ENCODE data around the gene IP6K2. TPM values are rescaled to one million over a fixed set of nuclear protein-coding genes. Genes with fewer than 3 reads are reported as not detected.

The IP6K2 gene
- total and polyA plus RNA-seq, 2 of the 8 experiments (the other 6 are each of a cell fraction or from before 2014, with no cell fraction given), result 95.8 to 144 TPM

DNA sequence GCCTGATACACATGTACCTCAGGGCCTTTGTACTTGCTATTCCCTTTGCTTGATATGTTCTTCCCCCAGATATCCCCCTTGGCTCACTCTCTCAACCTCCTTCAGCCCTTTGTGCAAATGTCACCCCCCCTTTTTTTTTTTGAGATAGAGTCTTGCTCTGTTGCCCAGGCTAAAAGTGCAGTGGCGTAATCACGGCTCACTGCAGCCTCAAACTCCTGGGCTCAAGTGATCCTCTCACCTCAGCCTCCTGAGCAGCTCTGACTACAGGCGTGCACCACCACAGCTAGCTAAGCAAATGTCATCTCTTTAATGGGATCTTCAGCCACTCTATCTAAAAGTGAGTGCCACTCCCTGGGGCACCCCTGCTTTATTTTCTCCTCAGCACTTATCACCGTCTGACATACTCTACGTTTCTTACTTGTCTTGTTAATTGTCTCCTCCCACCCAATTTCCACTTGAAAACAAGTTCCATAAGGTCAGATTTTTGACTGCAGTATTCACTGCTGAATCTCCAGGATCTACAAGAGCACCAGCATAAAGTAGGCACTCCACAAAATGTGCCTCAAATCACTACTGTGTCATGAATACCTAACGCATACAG lies 14.6 kb downstream of the IP6K2 start:
- FAIRE-seq (no peak), DNase-seq (ENCODE audit: low read depth in 1 of 2, low spot score in 2 of 2) (no peak)
- H2BK5ac ChIP-seq (ENCODE audit: low read depth, low read length), result peak overlapping the region; percentile 62; the same call in 1 of the 2 replicates
- 57% methylated on average over 6 of the region's 6 CpGs; no CpG with 5 or more reads in 1 of the 2 experiments for WGBS, 2 experiments (ENCODE audit: extremely low coverage in 1 of 2, insufficient coverage in 1 of 2, insufficient read length in 1 of 2, insufficient replicate concordance in 2 of 2, low coverage in 1 of 2, low lambda C conversion rate in 2 of 2, missing lambda C conversion rate in 1 of 2)
- H3K4me3 ChIP-seq (ENCODE audit: extremely low read depth in 1 of 4, insufficient read depth in 2 of 4, low read depth in 3 of 4, low read length in 4 of 4), result peak overlapping the region in 1 of 4 experiments; percentile 42; a peak in 2 of 8 replicates
- no peak overlapping the region for H2BK12ac ChIP-seq (ENCODE audit: low read depth, low read length)
- H3K56ac ChIP-seq (replicated peaks; ENCODE audit: insufficient read length, low read depth, low read length), result no peak overlapping the region
- H4K91ac ChIP-seq (replicated peaks; ENCODE audit: insufficient read length, low read length), result no peak overlapping the region
- POLR2A ChIA-PET (ENCODE audit: partially characterized antibody), result interaction anchor here (0.9 to 13.3 kb wide), 3 partner anchors 9 to 54 kb away, joined by 3 to 187 read pairs (median 5); partner anchors contain the start of gene IP6K2
- no peaks in the 10 kb centered on the region for H3K27me3 ChIP-seq (replicated peaks in 1 of 4; ENCODE audit: control insufficient read depth in 3 of 4, extremely low read depth in 1 of 4, insufficient read depth in 3 of 4, low read length in 3 of 4)
- no peak overlapping the region for H3K4ac ChIP-seq (replicated peaks; ENCODE audit: insufficient read length, low read depth, low read length)
- no peaks in the 10 kb centered on the region for H3K9me3 ChIP-seq (ENCODE audit: insufficient read depth in 2 of 2, low read depth in 1 of 2, low read length in 1 of 2)
- H3K23me2 ChIP-seq (ENCODE audit: low read depth, low read length), result no peaks in the 10 kb centered on the region
- peaks cover 10 to 21% of the 10 kb centered on the region in 2 experiments for H4K20me1 ChIP-seq (replicated peaks in 1 of 2; ENCODE audit: control insufficient read depth in 1 of 2, insufficient read depth in 2 of 2, low read length in 2 of 2)
- H3K79me1 ChIP-seq (ENCODE audit: low read depth, low read length), result peaks cover 2% of the 10 kb centered on the region
- H3K23ac ChIP-seq (ENCODE audit: insufficient read length), result no peak overlapping the region
- peak overlapping the region; percentile 25; the same call in 1 of the 2 replicates for H3K27ac ChIP-seq (ENCODE audit: low read depth, low read length)
- no peak overlapping the region for H4K8ac ChIP-seq (ENCODE audit: extremely low read depth, insufficient read depth, low read length)
- H3K4me1 ChIP-seq (replicated peaks in 1 of 4; ENCODE audit: control insufficient read depth in 3 of 4, insufficient read depth in 4 of 4, low read length in 3 of 4), result peaks cover 0 to 6% (median 3%) of the 10 kb centered on the region in 4 experiments; a peak in 5 of 7 replicates
- no peak overlapping the region for H2BK120ac ChIP-seq (replicated peaks; ENCODE audit: low read depth, low read length)
- no peak overlapping the region for H2AFZ ChIP-seq (ENCODE audit: low read length)
- H3K14ac ChIP-seq (ENCODE audit: insufficient read length), result no peak overlapping the region
- CTCF ChIA-PET (ENCODE audit: partially characterized antibody), result interaction anchor here (0.6 kb wide), 2 partner anchors 35 to 37 kb away, joined by 3 read pairs; no protein-coding TSS in a partner anchor
- H3K79me2 ChIP-seq (ENCODE audit: control insufficient read depth in 1 of 2, insufficient read depth in 2 of 2, low read length in 2 of 2), result peaks cover 46 to 93% of the 10 kb centered on the region in 2 experiments
- peaks cover 2 to 44% (median 11%) of the 10 kb centered on the region in 4 experiments; a peak in 5 of 8 replicates for H3K36me3 ChIP-seq (ENCODE audit: control insufficient read depth in 2 of 4, insufficient read depth in 4 of 4, low read length in 3 of 4)
- TF ChIP-seq YY1 (IDR thresholded peaks at IDR 0.05; ENCODE audit: low read depth, low read length) (no peak), KDM1A (IDR thresholded peaks at IDR 0.05; ENCODE audit: borderline replicate concordance, low read length) (peak; percentile 93), POLR2A (IDR thresholded peaks at IDR 0.05; ENCODE audit: control extremely low read depth in 1 of 2, low read depth in 2 of 2, low read length in 2 of 2) (0 out of 3 replicates have a peak, but pooled peaks of 1 of the 2 experiments have one; percentile 19), EGR1 (IDR thresholded peaks at IDR 0.05; ENCODE audit: borderline replicate concordance, low read depth, low read length) (no peak), HDAC2 (IDR thresholded peaks at IDR 0.05; ENCODE audit: borderline replicate concordance in 1 of 2, low read depth in 2 of 2, low read length in 2 of 2) (peak in 1 of 2 experiments; percentile 44; a peak in 1 of 4 replicates), TEAD4 (IDR thresholded peaks at IDR 0.05; ENCODE audit: low read depth, low read length) (no peak)
- TF ChIP-seq, protein P1, sequence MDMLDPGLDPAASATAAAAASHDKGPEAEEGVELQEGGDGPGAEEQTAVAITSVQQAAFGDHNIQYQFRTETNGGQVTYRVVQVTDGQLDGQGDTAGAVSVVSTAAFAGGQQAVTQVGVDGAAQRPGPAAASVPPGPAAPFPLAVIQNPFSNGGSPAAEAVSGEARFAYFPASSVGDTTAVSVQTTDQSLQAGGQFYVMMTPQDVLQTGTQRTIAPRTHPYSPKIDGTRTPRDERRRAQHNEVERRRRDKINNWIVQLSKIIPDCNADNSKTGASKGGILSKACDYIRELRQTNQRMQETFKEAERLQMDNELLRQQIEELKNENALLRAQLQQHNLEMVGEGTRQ (IDR thresholded peaks at IDR 0.05; ENCODE audit: low read length), result no peak
- no peak overlapping the region for H4K5ac ChIP-seq (ENCODE audit: insufficient read length, low read depth, low read length)
- H2AK5ac ChIP-seq (ENCODE audit: low read depth, low read length), result no peak overlapping the region
- no peak overlapping the region for H3K18ac ChIP-seq (ENCODE audit: extremely low read depth, low read length)
- H2BK20ac ChIP-seq (ENCODE audit: low read length), result no peak overlapping the region
- H2BK15ac ChIP-seq (ENCODE audit: low read length), result no peak overlapping the region
- peak overlapping the region; percentile 58 to 61 for H3K4me2 ChIP-seq (ENCODE audit: insufficient read depth in 1 of 2, low read depth in 2 of 2, low read length in 2 of 2)
- H3K9ac ChIP-seq (replicated peaks in 1 of 4; ENCODE audit: extremely low read depth in 1 of 4, low read depth in 3 of 4, low read length in 3 of 4), result no peak overlapping the region
